ENCODE data around the gene WNT1. TPM values are rescaled to one million over a fixed set of nuclear protein-coding genes. Genes with fewer than 3 reads are reported as not detected.

WNT1 gene
- total and polyA plus RNA-seq, 9 donors: not detected

GRCh38 chr12:48933664-48934311 is 44.3 kb upstream of the WNT1 start:
- intact Hi-C loops (cut with DNase I): no loop called here
- no peaks in the 10 kb centered on the region for H3K36me3 ChIP-seq
- no peak overlapping the region for H3K4me3 ChIP-seq
- H3K27me3 ChIP-seq: no peaks in the 10 kb centered on the region
- no peak overlapping the region for H3K27ac ChIP-seq
- no peak for DNase-seq
- H3K9me3 ChIP-seq: no peaks in the 10 kb centered on the region
- WGBS, 3 donors: 88 to 91% (median 88%) methylated on average over 9 of the region's 9 CpGs
- H3K4me1 ChIP-seq (ENCODE audit: insufficient read depth): no peaks in the 10 kb centered on the region
- no peak for TF ChIP-seq POLR2A (IDR thresholded peaks at IDR 0.05)
- TF ChIP-seq CTCF (IDR thresholded peaks at IDR 0.05): no peak
- TF ChIP-seq EP300 (IDR thresholded peaks at IDR 0.05): no peak

- no peaks in the 10 kb centered on the region for H3K36me3 ChIP-seq
- no peak for DNase-seq
- no peaks in the 10 kb centered on the region for H3K9me3 ChIP-seq
- H3K4me1 ChIP-seq (ENCODE audit: insufficient read depth): no peaks in the 10 kb centered on the region
- intact Hi-C loops (cut with DNase I): no loop called here
- H3K27ac ChIP-seq: no peak overlapping the region
- TF ChIP-seq EP300 (IDR thresholded peaks at IDR 0.05) (no peak), POLR2A (IDR thresholded peaks at IDR 0.05) (no peak), CTCF (IDR thresholded peaks at IDR 0.05) (no peak)
- WGBS, 3 donors: 94 to 100% (median 95%) methylated on average over 1 of the region's 1 CpG
- no peak overlapping the region for H3K4me3 ChIP-seq
- H3K27me3 ChIP-seq: no peaks in the 10 kb centered on the region
Measured at GRCh38 chr12:48934312-48934706, 43.8 kb upstream of the WNT1 start.

GRCh38 chr12:48936379-48936979 is 41.6 kb upstream of the WNT1 start:
- H3K27me3 ChIP-seq: no peaks in the 10 kb centered on the region
- intact Hi-C loops (cut with DNase I): loop anchor here in 1 of 4 donors (5.0 kb wide), 1 partner anchor 84 kb away; the partner anchor contains the start of gene DDX23
- H3K36me3 ChIP-seq: no peaks in the 10 kb centered on the region
- no peak overlapping the region for H3K4me3 ChIP-seq
- TF ChIP-seq EP300 (IDR thresholded peaks at IDR 0.05): no peak
- TF ChIP-seq CTCF (IDR thresholded peaks at IDR 0.05): peak; percentile 40 to 78 (median 66)
- no peak overlapping the region for H3K27ac ChIP-seq
- no peaks in the 10 kb centered on the region for H3K9me3 ChIP-seq
- no peaks in the 10 kb centered on the region for H3K4me1 ChIP-seq (ENCODE audit: insufficient read depth)
- peak; percentile 58 to 82 (median 76) for DNase-seq

- WGBS, 3 donors: 82 to 88% (median 84%) methylated on average over 6 of the region's 6 CpGs
- no peak overlapping the region for H3K4me3 ChIP-seq
- no peak for DNase-seq
- H3K9me3 ChIP-seq: no peaks in the 10 kb centered on the region
- no peaks in the 10 kb centered on the region for H3K27me3 ChIP-seq
- no peaks in the 10 kb centered on the region for H3K4me1 ChIP-seq (ENCODE audit: insufficient read depth)
- H3K36me3 ChIP-seq: no peaks in the 10 kb centered on the region
- H3K27ac ChIP-seq: no peak overlapping the region
- intact Hi-C loops (cut with DNase I): loop anchor here in 1 of 4 donors (5.0 kb wide), 1 partner anchor 85 kb away; the partner anchor contains the start of gene DDX23
- TF ChIP-seq CTCF (IDR thresholded peaks at IDR 0.05): no peak
- TF ChIP-seq EP300 (IDR thresholded peaks at IDR 0.05): no peak
- TF ChIP-seq POLR2A (IDR thresholded peaks at IDR 0.05): no peak
Measured at GRCh38 chr12:48937170-48937569, 41.0 kb upstream of the WNT1 start.

All from ovary (tissue), 9 donors.